HCEC 1CT (cell line): Measurements from ENCODE around the gene PRC1.

Experiments
- DNase-seq: peaks from one replicate; pipeline ENCODE4 v3.0.0-alpha.2; 2017

PRC1 gene

GRCh38 chr15:90989040-90989768 lies 5.1 kb downstream of the PRC1 start:
- DNase-seq: no peak

DNA sequence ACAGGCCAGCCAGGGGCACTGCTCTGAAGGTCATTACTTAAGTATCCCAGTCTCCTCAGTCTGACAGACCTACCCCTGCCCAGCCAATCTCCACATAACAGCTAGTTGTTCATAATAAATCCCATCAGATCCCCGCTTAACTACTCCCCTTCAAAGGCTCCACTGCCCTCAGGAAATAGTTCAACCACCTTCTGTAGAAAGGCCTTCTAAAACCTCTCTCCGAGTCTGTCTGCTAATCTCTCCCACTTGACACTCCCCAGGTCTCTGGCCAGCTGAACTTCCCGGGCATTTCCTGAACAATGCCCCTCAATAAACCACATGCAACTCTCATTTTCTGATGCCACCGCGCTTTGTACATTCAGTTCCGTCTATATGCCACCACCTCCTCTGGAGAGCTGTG lies 6.0 kb downstream of the PRC1 start:
- no peak for DNase-seq

- no peak for DNase-seq
These were observed 6.7 kb downstream of the PRC1 start for GRCh38 chr15:90987561-90988141.

- no peak for DNase-seq
These were observed 7.4 kb downstream of the PRC1 start for GRCh38 chr15:90986790-90987507.

GRCh38 chr15:90982135-90982534 lies 12.2 kb downstream of the PRC1 start:
- DNase-seq: peak; percentile 73

- no peak for DNase-seq
These were observed 12.7 kb downstream of the PRC1 start for GRCh38 chr15:90981681-90982080.

DNA sequence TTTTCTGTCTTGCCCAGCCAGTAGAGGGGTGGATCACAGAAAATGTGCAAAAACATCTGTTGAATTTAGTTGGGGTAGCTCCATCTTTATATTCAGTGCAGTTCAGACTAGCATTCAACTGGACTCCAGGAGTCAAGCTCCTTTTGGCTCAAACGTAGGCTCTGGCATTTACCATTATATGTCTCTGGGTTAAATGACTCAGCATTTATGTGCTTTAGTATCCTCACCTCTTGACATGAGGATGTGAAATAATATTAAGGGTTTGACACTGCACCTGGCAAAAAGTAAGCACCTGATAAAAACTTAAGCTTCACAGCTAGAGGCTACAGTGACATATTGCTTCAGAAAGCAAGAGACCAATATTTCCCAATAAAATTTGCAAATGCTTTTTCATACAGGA lies 14.8 kb downstream of the PRC1 start:
- DNase-seq: no peak

DNA sequence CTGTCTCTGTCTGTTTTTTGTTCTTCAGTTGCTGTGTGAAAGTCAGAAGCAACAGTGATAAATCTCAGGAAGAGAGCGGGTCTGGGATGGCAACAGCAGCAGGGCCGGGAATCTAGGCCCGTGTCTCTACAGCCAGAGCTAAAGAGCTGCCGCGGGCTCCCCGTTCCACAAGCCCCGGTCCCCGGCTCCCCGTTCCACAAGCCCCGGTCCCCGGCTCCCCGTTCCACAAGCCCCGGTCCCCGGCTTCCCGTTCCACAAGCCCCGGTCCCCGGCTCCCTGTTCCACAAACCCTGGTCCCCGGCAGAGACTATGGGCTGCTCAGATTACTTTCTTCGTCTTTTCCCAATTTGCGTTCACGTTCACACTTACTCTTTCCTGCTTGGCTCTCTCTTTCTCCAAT lies 20.1 kb downstream of the PRC1 start:
- no peak for DNase-seq

- DNase-seq: no peak
These were observed 22.2 kb downstream of the PRC1 start for GRCh38 chr15:90972133-90972532.

DNA sequence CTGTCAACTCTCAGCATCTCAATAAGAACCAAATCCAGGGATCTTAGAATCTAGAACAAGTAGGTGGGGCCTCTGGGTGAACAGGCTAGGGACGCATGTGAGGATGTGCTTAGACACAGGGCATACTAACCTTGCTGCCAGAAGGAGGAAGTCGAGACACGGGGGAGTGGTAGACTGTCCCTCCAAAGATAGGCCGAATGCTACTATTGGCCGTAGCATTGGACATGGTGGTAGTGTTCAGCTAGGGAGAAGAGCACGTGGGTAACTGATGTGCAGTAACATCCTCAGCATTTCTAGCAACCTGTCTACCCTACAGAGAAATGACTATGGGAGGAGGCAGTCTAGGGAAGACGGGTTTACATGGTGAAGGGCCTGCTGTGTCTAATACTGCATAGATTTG lies 24.1 kb downstream of the PRC1 start:
- DNase-seq: no peak

GRCh38 chr15:90968434-90968833 lies 25.9 kb downstream of the PRC1 start:
- no peak for DNase-seq

DNA sequence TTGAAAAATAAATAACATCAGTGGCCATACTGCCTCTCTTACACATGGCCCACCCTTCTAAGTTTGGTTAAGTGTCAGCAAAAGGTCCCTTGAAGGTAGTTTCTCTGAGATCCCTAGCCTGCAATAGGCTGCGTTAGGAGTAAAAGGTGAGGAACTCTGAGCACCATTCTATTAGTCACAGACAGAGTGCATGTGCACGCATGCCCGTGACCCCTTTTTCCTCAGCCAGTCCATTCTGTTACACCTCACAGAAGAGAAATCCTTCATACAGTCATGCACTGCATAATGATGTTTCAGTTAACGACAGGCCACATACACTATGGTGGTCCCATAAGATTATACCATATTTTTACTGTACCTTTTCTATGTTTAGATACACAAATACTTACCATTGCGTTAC lies 27.1 kb downstream of the PRC1 start:
- DNase-seq: no peak

GRCh38 chr15:90966262-90966661 lies 28.1 kb downstream of the PRC1 start:
- DNase-seq: no peak

DNA sequence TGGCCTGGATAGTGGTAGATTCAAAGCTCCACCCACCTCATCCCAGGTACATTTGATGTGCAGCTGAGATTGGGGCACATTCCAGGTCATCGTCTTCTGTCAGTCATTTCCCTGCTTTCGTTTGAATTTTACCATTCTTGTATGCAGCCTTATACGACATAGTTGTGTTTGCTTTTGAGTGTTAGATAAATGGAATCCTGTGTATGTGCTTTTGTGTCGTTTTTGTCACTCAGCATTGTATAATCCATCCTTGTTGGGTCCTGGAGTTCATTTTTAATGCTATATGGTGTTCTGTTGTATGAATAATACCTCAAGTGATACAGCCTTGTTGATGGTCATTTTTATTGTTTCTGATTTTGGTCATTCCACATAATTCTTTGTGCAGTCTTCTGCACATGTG lies 32.3 kb downstream of the PRC1 start:
- DNase-seq: no peak

DNA sequence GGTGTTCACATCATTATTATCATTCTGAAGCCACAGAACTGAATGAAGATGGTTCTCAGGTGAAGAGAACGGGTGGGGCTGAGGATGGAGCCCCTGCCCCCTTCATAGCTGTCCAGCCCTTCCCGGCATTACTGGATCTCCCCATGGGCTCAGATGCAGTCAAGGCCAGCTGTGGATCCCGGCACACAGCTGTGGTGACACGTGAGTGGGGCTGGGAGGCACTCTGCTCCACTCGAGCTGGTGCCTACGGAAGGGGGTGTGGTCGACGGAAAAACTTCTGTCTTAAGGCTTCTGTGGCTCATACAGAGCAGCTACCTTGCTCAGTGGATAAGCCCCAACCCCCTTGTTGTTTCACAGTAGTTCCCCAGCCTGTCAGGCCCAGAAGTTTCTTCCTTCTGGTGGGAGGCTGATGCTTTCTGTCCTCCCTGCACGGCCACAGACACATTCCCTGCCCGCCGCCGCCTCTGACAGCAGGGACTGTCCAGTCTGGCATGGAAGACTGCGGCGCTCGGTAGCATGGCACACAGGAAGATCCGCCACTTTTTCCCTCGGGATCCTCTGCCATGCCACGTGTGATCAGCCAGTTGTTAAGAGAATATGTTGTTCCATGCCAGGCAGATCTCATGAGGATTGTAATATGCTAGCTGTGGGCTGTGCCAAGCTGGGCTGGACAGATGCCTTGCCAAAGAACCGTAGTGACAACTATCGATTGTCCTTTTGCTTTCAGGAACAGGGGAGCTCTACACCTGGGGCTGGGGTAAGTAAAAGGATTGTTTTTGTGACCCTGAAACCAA lies 33.8 kb downstream of the PRC1 start:
- no peak for DNase-seq

GRCh38 chr15:90959894-90960293 lies 34.4 kb downstream of the PRC1 start:
- DNase-seq: no peak

DNA sequence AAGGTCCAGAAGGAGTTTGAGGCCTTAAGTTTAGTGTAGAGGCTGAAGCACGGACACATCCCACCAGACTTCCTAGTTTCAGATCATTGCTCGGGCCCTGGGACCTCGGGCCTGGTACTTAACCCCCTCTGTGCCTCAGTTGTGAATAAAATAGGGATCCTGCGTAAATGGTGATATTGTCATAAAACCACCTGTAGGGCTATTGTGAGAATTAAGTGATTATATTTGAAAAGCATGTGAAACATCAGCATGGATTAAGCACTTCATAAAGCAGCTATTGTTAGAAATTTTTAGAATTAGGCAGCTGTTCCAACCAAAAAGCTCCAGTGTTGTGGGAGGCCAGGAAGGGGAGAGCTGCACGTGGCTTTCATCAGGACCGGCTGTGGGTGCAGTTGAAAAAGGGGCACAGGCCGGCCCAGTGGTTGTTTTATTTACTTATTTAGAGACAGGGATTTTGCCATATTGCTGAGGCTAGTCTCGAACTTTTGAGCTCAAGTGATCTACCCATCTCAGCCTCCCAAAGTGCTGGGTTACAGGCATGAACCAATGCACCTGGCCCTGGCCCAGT lies 35.2 kb downstream of the PRC1 start:
- no peak for DNase-seq

- no peak for DNase-seq
These were observed 36.5 kb downstream of the PRC1 start for GRCh38 chr15:90957791-90958190.

GRCh38 chr15:90957031-90957790 lies 37.1 kb downstream of the PRC1 start:
- no peak for DNase-seq

DNA sequence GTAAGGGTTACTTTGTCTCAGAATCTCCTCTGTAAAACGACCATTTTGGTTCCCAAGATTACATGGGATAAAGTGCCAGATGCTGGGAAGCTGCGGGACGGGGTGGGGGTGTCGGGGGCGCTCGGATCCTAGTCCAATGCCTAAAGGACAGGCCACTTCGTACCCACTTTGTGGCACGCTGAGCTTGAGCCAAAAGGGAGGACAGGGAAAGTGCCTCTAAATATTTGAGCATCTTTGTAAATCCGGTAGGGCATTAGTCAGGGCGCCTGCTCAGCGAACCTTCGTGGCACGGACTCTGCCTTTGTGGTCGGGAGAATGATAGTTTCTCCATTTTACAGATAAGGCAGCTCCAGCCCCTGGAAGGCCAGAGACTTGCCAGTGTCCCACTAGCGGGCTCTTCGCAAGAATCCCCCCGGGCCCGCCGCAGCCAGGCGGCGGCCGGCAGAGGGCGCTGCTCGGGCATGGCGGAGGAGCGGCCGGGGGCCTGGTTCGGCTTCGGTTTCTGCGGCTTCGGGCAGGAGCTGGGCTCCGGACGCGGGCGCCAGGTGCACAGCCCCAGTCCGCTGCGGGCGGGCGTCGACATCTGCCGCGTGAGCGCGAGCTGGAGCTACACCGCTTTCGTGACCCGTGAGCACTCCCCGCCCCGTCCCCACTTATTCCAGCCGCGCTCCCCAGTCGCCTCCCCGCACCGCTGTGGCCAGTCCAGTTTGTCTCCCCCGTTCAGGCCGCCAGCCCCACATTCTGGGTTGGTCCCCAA lies 37.9 kb downstream of the PRC1 start:
- peak; percentile 46 for DNase-seq

DNA sequence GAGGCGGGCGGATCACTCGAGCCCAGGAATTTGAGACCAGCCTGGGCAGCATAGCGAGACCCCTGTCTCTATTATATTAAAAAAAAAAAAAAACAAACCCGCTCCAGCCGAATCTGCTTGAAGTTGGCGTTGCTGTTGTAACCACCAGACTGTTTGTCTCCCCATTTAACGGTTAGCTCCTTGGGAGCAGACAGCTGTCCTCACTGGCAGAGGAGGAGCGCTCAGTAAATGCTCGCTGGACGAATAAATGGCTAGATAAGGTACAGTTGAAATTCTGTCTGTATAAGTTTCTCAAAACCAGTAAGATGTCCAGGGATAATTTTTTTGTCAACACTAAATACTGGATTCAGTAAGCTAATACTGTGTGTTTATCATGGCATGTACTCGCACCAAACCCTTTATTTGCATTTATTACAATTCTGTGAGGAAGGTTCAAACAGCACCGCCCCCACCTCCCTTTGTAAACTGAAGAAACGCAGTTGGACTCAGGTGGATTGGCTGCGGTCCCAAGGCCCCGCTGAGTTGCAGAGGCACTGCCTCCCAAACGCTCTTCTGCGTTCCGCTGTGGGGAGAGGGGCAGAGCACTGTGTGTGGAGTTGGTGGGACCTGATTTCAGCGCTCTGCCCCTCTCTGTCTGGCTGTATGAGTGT lies 38.6 kb downstream of the PRC1 start:
- no peak for DNase-seq
